Rectal smooth muscle tissue (tissue), 1 donor: ENCODE data around the gene ZNF324.
A peak's percentile ranks its signal among the peaks of the same experiment; 100 is the strongest.
"Not testable (repeated sequence)": the region's sequence is repeated elsewhere in the genome, so short reads cannot be mapped to it uniquely, and the experiment has no call there.

Experiments used
- H3K27ac ChIP-seq: one replicate; pipeline ENCODE4 v1.7.0; 2013; ENCODE audit warnings: low read depth, low read length, inconsistent platforms
- H3K27me3 ChIP-seq: one replicate; pipeline ENCODE4 v1.7.0; 2013; ENCODE audit warnings: low read length; ENCODE audit not compliant: control insufficient read depth, insufficient read depth
- H3K36me3 ChIP-seq: one replicate; pipeline ENCODE4 v1.7.0; 2013; ENCODE audit warnings: low read length; ENCODE audit not compliant: control insufficient read depth, insufficient read depth
- H3K4me1 ChIP-seq: one replicate; pipeline ENCODE4 v1.7.0; 2013; ENCODE audit warnings: low read length; ENCODE audit not compliant: control insufficient read depth, insufficient read depth
- H3K4me3 ChIP-seq: one replicate; pipeline ENCODE4 v1.7.0; 2013; ENCODE audit warnings: low read length
- H3K9ac ChIP-seq: one replicate; pipeline ENCODE4 v1.7.0; 2013; ENCODE audit warnings: low read length

ZNF324 gene

DNA sequence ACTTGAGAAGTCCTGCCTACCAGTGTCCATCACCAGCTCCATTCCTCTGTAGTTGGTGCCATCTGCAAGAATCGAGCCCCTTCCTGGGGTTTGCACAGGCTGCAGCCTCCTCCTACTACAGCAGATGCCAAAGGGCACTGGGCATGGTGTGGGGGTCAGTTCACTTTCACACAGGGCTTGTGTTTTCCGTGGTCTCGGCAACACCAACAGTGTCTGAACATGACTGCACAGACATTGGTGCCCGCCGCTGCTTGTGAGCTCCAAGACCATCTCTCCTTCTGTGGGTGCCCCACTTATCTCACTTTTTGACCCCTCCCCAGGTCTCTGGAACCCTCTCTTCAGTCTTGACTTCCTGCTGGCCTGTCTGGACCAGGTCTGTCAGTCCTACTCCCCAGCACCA lies 24.5 kb downstream of the ZNF324 start:
- H3K36me3 ChIP-seq: no peaks in the 10 kb centered on the region
- no peaks in the 10 kb centered on the region for H3K4me1 ChIP-seq
- no peak overlapping the region for H3K9ac ChIP-seq
- H3K27ac ChIP-seq: no peak overlapping the region
- H3K27me3 ChIP-seq: no peaks in the 10 kb centered on the region
- H3K4me3 ChIP-seq: no peak overlapping the region

DNA sequence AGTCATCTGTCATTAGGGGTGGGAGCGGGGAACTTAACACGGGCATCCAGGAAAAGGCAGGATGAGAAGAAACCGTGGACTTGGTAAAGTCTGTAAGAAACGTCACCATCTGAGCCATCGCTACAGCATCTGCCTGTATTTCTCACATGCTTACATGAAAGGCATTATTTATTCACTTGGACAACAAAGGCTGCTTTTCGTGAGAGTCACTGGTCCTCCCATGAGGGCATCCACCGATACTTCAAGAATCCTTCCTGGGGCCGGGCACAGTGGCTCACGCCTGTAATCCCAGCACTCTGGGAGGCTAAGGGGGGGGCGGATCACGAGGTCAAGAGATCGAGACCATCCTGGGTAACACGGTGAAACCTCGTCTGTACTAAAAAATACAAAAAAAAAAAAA lies 25.4 kb downstream of the ZNF324 start:
- Histone ChIP-seq H3K36me3 (no peaks in the 10 kb centered on the region), H3K27me3 (no peaks in the 10 kb centered on the region), H3K9ac (no peak overlapping the region), H3K4me3 (no peak overlapping the region), H3K27ac (no peak overlapping the region), H3K4me1 (no peaks in the 10 kb centered on the region)

DNA sequence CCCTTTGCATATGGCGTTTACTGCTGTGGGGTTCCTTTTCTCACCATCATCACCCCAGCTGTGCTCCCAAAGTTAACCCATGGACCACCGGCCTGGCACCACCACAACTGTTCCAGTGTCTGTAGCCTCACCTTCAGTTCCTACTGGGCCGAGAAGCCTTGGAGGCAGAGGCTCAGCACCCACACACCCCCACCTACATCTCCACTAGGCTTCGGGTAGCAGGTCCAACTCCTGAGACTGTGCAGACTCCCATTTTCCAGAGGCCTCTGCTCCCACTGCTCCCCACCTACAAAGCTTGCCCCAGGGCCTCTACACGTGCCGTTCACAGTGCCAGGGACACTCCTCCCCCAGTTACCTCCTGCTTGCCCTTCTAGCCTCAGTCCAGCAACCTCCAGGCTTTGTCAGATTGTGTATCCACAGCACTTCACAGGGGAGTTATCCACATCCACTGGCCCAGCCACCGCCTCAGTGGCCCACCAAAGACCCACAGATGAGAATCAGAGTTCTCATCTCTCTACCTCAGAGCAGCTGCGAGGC lies 30.8 kb downstream of the ZNF324 start:
- H3K27ac ChIP-seq: no peak overlapping the region
- H3K27me3 ChIP-seq: no peaks in the 10 kb centered on the region
- H3K4me3 ChIP-seq: peak overlapping the region; percentile 60

DNA sequence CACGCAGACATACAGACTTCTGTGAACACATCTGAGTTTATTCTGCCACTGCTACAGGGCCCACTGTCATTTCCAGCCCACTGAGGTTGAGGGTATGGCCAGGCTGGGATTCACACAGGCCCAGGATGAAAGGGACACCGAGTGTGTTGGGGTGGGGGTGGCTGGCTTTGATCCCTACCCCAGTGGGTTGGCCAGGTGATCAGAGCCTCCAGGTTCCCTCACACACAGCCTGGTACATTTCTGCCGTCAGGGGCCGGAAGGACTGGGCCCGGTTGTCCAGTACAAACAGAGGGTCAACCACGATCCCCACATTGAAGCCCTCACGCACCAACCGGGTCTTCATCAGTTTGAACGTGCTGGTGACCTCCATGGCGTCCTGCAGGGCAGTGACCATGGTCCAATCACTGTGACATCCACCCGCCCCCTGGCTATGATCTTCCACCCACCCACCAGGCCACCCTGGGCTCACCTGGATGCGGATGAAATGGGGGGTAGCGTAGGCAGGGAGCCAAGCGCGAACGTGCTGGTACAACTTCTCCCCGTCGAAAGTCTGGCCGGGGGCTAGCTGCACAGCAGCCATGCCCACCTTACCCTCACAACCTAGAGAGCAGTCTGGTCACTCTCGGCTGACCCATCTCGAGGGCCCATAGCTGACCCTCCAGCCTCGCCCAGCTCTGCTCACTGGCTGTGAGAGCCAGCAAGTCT lies 31.6 kb downstream of the ZNF324 start:
- H3K9ac ChIP-seq: no peak overlapping the region
- no peak overlapping the region for H3K27ac ChIP-seq
- no peaks in the 10 kb centered on the region for H3K27me3 ChIP-seq
- H3K4me3 ChIP-seq: peak overlapping the region; percentile 60
- H3K4me1 ChIP-seq: peaks cover 6% of the 10 kb centered on the region
- no peaks in the 10 kb centered on the region for H3K36me3 ChIP-seq

More for the DNA sequence above, 30.8 kb downstream of the ZNF324 start:
- Histone ChIP-seq H3K36me3 (no peaks in the 10 kb centered on the region), H3K4me1 (peaks cover 6% of the 10 kb centered on the region), H3K9ac (no peak overlapping the region)

DNA sequence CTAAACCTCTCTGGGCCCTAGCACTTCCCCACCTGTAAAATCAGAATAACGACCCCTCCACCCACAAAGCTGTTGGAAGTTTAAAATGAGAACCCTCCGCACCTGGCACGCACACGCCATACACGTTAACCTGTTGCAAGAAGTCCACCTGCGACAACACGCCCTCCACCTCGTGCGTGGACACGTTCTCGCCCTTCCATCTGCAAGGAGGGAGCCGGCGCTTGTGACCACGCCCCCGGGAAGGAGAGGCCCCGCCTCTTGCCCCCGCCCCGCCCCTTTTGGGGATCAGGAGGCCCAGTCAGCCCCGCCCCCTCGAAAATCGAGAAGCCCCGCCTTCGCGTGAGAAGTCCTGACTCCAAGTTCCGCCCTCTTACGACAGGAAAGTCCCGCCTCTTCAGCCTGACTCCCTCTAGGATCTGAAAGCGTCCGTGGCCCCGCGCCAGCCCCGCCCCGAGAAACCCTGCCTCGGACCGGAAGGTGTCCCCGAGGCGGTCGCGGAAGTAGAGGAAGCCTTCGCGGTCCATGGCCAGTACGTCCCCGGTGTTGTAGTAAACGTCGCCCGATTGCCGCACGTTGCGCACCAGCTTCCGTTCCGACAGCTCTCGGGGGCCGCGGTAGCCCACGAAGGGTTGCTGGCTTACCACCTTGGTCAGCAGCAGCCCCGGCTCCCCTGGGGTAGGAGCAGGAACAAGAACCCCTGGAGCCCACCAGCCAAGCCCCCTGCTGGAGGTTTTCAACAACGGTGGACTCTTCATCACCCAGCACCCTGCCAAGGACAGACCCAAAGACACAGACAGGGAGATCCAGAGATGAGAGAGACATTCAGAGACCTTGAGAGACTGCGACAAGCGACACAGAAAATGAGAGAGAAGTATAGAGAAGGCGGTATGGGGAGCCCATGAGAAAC lies 32.4 kb downstream of the ZNF324 start:
- H3K9ac ChIP-seq: no peak overlapping the region
- no peaks in the 10 kb centered on the region for H3K27me3 ChIP-seq
- H3K27ac ChIP-seq: peak overlapping the region; percentile 67
- peak overlapping the region; percentile 75 for H3K4me3 ChIP-seq
- no peaks in the 10 kb centered on the region for H3K36me3 ChIP-seq
- peaks cover 6% of the 10 kb centered on the region for H3K4me1 ChIP-seq

DNA sequence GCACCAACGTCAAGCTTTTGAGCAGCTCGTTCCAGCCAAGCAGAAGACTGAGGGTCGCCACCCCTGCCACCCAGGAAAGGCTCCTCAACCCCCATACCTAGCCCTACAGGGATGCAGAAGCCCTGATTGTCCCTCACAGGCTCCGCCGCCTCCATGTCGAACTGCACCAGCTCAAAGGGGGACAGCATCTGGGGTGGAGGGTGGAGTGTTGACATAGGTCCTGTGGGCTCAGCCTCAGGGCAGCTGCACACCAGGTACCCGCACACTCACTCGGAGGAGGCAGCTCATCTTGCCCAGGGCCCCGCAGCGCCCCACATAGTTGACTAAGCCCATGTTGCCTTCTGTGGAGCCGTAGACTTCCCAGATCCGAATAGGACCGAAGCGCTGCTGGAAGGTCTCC lies 33.4 kb downstream of the ZNF324 start:
- no peak overlapping the region for H3K9ac ChIP-seq
- no peaks in the 10 kb centered on the region for H3K27me3 ChIP-seq
- no peak overlapping the region for H3K27ac ChIP-seq
- H3K4me1 ChIP-seq: peaks cover 6% of the 10 kb centered on the region
- H3K4me3 ChIP-seq: peak overlapping the region; percentile 75
- no peaks in the 10 kb centered on the region for H3K36me3 ChIP-seq

DNA sequence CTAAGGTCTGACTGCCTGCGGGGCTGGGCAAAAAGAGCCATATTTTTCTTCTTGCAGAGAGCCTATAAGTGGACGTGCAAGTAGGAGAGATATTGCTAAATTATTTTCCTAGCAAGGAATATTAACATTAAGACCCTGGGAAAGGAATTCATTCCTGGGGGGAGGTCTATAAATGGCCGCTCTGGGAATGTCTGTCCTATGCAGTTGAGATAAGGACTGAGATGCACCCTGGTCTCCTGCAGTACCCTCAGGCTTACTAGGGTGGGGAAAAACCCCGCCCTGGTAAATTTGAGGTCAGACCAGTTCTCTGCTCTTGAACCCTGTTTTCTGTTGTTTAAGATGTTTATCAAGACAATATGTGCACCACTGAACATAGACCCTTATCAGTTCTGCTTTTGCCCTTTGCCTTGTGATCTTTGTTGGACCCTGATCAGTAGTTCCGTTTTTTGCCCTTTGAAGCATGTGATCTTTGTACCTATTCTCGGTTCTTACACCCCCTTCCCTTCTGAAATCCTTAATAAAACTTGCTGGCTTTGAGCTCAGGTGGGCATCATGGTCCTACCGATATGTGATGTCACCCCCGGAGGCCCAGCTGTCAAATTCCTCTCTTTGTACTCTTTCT lies 40.8 kb downstream of the ZNF324 start:
- H3K4me3 ChIP-seq, H3K9ac ChIP-seq, H3K36me3 ChIP-seq, H3K27ac ChIP-seq, H3K4me1 ChIP-seq, H3K27me3 ChIP-seq: not testable (repeated sequence)

DNA sequence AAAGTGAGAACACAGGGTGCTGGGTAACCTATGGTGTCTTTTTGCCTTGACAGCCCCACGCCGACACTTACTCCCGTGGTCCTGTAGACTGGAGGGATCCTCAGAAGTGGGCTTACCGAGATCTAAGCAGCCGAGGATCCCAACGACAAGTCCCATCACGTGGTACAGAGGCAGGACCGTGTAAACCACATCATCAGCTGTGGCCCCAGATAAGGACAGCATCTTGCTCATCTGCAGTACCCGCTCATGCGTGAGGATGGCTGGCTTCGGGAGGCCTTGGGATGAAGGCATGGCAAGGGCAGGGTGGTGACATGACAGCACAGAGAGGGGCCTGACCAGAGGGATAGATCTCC lies 42.8 kb downstream of the ZNF324 start:
- H3K27ac ChIP-seq: no peak overlapping the region
- no peaks in the 10 kb centered on the region for H3K27me3 ChIP-seq
- H3K9ac ChIP-seq: no peak overlapping the region
- H3K4me3 ChIP-seq: no peak overlapping the region
- peaks cover 6% of the 10 kb centered on the region for H3K4me1 ChIP-seq
- no peaks in the 10 kb centered on the region for H3K36me3 ChIP-seq

DNA sequence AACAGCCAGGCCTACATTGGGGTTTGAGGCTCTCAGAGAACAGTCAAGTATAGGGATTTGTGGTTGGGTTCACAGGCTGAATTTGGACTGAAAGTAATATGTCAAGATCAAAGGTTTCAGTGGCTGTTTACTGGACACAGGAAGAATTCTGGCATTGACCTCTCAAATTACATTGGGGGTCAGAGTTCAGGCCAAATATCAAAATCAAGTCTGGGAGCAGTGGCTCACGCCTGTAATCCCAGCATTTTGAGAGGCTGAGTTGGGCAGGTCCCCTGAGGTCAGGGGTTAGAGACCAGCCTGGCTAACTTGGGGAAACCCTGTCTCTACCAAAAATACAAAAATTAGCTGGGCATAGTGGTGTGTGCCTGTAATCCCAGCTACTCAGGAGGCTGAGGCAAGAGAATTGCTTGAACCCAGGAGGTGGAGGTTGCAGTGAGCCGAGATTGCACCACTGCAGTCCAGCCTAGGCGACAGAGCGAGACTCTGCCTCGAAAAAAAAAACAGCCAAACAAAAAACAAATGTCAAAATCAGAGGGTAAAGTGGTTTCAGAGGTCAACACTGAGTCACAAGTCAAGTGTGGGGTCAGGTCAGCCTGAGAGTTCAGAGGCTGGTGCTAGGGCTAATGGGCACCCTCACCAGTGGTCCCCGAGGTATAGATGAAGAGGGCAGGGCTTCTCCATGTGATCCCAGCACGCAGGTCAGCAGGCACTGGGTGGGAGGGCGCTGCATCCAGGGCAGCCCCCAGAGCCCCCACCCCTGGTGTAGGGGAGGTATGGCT lies 43.4 kb downstream of the ZNF324 start:
- no peaks in the 10 kb centered on the region for H3K36me3 ChIP-seq
- no peak overlapping the region for H3K27ac ChIP-seq
- no peak overlapping the region for H3K4me3 ChIP-seq
- H3K27me3 ChIP-seq: no peaks in the 10 kb centered on the region
- no peak overlapping the region for H3K9ac ChIP-seq
- peaks cover 6% of the 10 kb centered on the region for H3K4me1 ChIP-seq

DNA sequence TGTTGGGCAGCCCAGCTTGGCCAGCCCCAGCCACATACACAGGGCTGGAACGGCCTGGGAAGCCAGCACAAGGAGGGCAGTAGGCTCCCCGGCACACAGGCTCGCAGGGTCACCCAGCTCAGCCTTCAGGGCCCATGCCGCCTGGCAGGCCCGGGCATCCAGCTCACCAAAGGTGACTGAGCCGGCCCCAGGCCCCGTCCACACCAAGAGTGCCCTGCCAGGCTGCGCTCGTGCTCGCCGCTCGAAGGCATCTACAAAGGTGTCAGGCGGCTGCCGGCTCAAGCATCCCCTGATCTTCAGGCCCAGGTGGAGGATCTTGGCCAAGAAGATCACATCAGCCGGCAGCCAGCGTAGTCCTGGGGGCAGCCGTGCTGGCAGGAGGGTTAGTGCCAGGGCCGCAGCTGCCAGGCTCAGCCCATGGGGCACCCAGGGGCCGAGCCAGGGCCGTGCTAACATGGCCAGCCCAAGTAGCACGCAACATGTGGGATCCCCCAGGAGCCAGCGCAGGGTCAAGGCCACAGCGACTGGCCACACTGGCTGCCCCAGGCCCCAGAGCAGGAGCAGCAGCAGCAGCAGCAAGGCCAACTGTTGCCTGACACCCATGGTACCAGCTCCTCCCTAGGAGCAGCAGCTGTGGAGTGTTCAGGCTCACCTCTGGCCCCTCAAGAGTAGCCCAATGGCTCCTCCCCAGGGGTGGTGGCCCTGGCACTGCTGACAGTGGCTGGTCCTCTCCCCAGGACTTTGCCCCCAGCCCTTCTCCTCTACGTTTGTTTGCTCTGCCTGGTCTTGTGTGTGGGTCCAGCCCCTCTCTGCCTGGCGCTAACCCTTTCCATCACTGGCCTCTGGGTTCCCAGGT lies 44.7 kb downstream of the ZNF324 start, which contains the start of gene SLC27A5:
Gene SLC27A5, minus strand, starts transcription at position 640 of the 856 bp plus-strand sequence. Its CDS starts 37 bp downstream, at position 603.
- H3K4me1 ChIP-seq: peaks cover 6% of the 10 kb centered on the region
- no peak within 1 kb of the TSS for H3K27ac ChIP-seq
- no peak within 1 kb of the TSS for H3K4me3 ChIP-seq
- no peak within 1 kb of the TSS for H3K9ac ChIP-seq
- H3K36me3 ChIP-seq: peaks cover 4% of the 10 kb centered on the region
- H3K27me3 ChIP-seq: no peaks in the 10 kb centered on the region

DNA sequence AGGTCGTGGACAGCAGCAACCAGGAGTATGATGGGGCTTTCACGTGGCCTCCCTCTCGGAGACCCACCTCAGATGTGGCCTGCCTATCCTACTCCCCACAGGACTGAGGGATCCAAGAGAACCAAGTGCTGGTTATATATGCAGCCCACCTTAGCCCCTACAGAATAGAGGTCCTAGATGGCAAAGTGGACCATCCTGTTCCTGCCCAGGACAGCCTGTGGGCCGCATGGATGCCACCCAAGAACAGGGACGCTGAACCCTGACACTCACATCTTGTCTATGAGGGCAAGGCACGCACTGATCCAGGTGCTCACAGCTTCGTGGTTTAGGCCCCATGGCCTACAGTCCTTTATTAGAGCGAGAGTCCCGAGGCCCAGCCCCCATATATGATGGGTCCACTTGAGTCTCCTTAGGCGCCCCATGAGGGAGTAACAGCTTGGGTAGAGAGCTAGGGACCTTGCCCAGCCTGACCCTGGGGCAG lies 46.4 kb downstream of the ZNF324 start:
- Histone ChIP-seq H3K27ac (peak overlapping the region; percentile 78), H3K4me3 (peak overlapping the region; percentile 63), H3K4me1 (peaks cover 9% of the 10 kb centered on the region), H3K9ac (no peak overlapping the region), H3K27me3 (no peaks in the 10 kb centered on the region), H3K36me3 (peaks cover 8% of the 10 kb centered on the region)
